Measurements from ENCODE around the gene LCA5L. TPM values are rescaled to one million over a fixed set of nuclear protein-coding genes. Genes with fewer than 3 reads are reported as not detected.
A peak's percentile ranks its signal among the peaks of the same experiment; 100 is the strongest.

LCA5L gene
- total and polyA plus RNA-seq, 2 of the 13 experiments (the other 11 are each of a cell fraction or from before 2014, with no cell fraction given) = 0.13 to 0.55 TPM

DNA sequence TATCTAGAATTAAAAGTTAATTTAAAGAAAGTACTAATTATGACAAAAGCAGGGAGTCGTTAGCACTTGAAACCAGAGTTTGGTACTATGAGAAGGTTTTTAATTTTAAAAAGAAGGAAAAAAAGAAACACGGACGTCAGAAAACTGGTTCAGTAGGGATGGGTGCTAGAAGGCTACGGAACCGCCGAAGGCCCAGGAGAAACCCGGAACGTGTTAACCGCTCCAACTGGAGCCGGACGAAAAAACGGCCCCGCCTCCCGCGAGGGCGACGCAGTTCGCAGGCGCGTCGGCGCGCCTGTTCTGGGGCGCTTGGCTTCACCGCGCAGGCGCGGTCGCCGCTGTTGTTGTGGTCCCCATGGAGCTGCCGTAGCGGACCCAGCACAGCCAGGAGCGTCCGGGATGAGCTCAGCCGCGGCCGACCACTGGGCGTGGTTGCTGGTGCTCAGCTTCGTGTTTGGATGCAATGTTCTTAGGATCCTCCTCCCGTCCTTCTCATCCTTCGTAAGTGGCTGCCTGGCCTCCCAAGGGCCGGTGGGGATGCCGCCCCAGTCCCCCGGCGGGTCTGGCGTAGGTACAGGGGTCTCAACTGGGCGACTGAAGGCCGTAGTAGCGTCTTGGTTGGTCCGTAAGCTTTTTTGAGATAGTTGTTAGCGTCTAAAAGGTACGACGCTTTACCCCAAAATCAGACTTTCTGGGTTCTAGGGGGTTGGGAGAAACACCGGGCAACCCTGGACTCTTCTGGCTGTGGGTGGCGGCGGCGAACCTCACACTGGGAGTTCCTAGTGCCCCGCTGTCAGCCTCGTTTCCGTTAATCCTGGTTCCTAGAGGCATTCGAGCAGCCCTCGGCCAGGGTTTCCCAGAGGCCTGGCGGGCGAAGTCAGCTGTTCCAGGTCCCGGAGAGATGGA lies 65.3 kb downstream of the LCA5L start (continued):
- TF ChIP-seq KLF9 (CRISPR knock-in tag; IDR thresholded peaks at IDR 0.05; ENCODE audit: low read depth) = peak; percentile 52; the same call in 1 of the 2 replicates
- peak; percentile 40 for TF ChIP-seq YY1 (IDR thresholded peaks at IDR 0.05; ENCODE audit: insufficient read depth, insufficient replicate concordance, low read depth, low read length)
- no peak for TF ChIP-seq CTCF (CRISPR knock-in tag; IDR thresholded peaks at IDR 0.05)
- TF ChIP-seq HCFC1 (IDR thresholded peaks at IDR 0.05; ENCODE audit: low read depth, low read length) = 0 out of 2 replicates have a peak, but pooled peaks have one; percentile 30
- TF ChIP-seq ETV6 (CRISPR knock-in tag; conservative IDR thresholded peaks at IDR 0.05) = no peak
- 0 out of 2 replicates have a peak, but pooled peaks have one; percentile 4 for TF ChIP-seq MIXL1 (CRISPR knock-in tag; IDR thresholded peaks at IDR 0.05)
- 0 out of 2 replicates have a peak, but pooled peaks have one; percentile 33 for TF ChIP-seq TBX2 (CRISPR knock-in tag; IDR thresholded peaks at IDR 0.05; ENCODE audit: borderline replicate concordance)
- TF ChIP-seq PHF20 (CRISPR knock-in tag; IDR thresholded peaks at IDR 0.05) = peak; percentile 39
- TF ChIP-seq SIN3A (IDR thresholded peaks at IDR 0.05; ENCODE audit: borderline replicate concordance, low read depth, low read length) = 0 out of 2 replicates have a peak, but pooled peaks have one; percentile 72
- 0 out of 2 replicates have a peak, but pooled peaks have one; percentile 24 for TF ChIP-seq RXRA (CRISPR knock-in tag; IDR thresholded peaks at IDR 0.05)
- TF ChIP-seq AGO2 (optimal IDR thresholded peaks at IDR 0.05; ENCODE audit: low read depth, low read length) = peak; percentile 33
- TF ChIP-seq ZNF746 (CRISPR knock-in tag; IDR thresholded peaks at IDR 0.05) = no peak
- TF ChIP-seq ERF (CRISPR knock-in tag; IDR thresholded peaks at IDR 0.05) = peak; percentile 74
- 0 out of 2 replicates have a peak, but pooled peaks have one; percentile 68 for TF ChIP-seq ZNF414 (CRISPR knock-in tag; IDR thresholded peaks at IDR 0.05)
- TF ChIP-seq ARID3A (IDR thresholded peaks at IDR 0.05; ENCODE audit: low read depth, low read length) = no peak
- 0 out of 2 replicates have a peak, but pooled peaks have one; percentile 52 for TF ChIP-seq ZNF598 (CRISPR knock-in tag; IDR thresholded peaks at IDR 0.05; ENCODE audit: borderline replicate concordance)
- TF ChIP-seq, protein P1, sequence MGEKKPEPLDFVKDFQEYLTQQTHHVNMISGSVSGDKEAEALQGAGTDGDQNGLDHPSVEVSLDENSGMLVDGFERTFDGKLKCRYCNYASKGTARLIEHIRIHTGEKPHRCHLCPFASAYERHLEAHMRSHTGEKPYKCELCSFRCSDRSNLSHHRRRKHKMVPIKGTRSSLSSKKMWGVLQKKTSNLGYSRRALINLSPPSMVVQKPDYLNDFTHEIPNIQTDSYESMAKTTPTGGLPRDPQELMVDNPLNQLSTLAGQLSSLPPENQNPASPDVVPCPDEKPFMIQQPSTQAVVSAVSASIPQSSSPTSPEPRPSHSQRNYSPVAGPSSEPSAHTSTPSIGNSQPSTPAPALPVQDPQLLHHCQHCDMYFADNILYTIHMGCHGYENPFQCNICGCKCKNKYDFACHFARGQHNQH (CRISPR knock-in tag; IDR thresholded peaks at IDR 0.05) = peak; percentile 14; the same call in 1 of the 2 replicates
- peak; percentile 60; the same call in 1 of the 2 replicates for TF ChIP-seq HOXA3 (CRISPR knock-in tag; IDR thresholded peaks at IDR 0.05)
- TF ChIP-seq GPBP1L1 (CRISPR knock-in tag; IDR thresholded peaks at IDR 0.05) = no peak
- TF ChIP-seq NFKB2 (CRISPR knock-in tag; IDR thresholded peaks at IDR 0.05; ENCODE audit: borderline replicate concordance) = peak; percentile 58; the same call in 1 of the 2 replicates
